RWPE1 (cell line): ENCODE measurements around the gene RASSF5.

Experiments used
- CTCF ChIA-PET: fragments of 350-600 bp; sonication (Branson Sonifier 250); formaldehyde crosslinking; extraction: SDS; loops from one replicate; lab custom pipeline; 2021; lab: Yijun Ruan, JAX
- POLR2A ChIA-PET: fragments of 400-600 bp; formaldehyde crosslinking; extraction: SDS; loops from one replicate; lab custom pipeline; 2020; ENCODE audit warnings: antibody characterized with exemption; ENCODE audit not compliant: low non-redundant PET; lab: Yijun Ruan, JAX
- DNase-seq: peaks from one replicate; pipeline ENCODE4 v3.0.0; 2012; ENCODE audit warnings: low spot score
- H3K27ac ChIP-seq: fragments of 450-650 bp; 2 replicates; pipeline ENCODE4 v1.5.1; 2017
- TF ChIP-seq, protein P1 (sequence below): fragments of 450-650 bp; conservative IDR thresholded peaks from 2 replicates; pipeline ENCODE4 v1.5.1; 2017; ENCODE audit warnings: low read depth, mild to moderate bottlenecking

The RASSF5 gene

DNA sequence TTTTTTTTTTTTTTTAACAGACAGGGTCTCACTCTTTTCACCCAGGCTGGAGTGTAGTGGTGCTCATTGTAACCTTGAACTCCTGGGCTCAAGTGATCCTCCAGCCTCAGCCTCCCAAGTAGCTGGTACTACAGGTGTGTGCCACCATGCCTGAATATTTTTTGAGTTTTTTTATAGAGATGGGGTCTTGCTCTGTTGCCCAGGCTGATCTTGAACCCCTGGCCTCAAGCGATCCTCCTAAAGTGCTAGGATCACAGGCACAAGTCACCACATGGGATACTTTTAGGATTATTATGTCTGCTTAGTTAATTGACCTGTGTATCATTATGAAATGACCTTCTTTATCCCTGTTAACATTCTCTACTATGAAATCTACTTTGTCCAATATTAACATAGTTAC lies 38.0 kb downstream of the RASSF5 start:
- ChIA-PET POLR2A (interaction anchor here (0.6 kb wide), 1 partner anchor 13 kb away, joined by 4 read pairs; no protein-coding TSS in a partner anchor), CTCF (interaction anchor here (0.5 to 2.9 kb wide), 37 partner anchors 9 to 921 kb away, joined by 3 to 51 read pairs (median 5); partner anchors contain the start of genes EIF2D, IKBKE and RASSF5)
- TF ChIP-seq, protein P1, sequence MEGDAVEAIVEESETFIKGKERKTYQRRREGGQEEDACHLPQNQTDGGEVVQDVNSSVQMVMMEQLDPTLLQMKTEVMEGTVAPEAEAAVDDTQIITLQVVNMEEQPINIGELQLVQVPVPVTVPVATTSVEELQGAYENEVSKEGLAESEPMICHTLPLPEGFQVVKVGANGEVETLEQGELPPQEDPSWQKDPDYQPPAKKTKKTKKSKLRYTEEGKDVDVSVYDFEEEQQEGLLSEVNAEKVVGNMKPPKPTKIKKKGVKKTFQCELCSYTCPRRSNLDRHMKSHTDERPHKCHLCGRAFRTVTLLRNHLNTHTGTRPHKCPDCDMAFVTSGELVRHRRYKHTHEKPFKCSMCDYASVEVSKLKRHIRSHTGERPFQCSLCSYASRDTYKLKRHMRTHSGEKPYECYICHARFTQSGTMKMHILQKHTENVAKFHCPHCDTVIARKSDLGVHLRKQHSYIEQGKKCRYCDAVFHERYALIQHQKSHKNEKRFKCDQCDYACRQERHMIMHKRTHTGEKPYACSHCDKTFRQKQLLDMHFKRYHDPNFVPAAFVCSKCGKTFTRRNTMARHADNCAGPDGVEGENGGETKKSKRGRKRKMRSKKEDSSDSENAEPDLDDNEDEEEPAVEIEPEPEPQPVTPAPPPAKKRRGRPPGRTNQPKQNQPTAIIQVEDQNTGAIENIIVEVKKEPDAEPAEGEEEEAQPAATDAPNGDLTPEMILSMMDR, result no peak
- no peak overlapping the region for H3K27ac ChIP-seq
- no peak for DNase-seq

DNA sequence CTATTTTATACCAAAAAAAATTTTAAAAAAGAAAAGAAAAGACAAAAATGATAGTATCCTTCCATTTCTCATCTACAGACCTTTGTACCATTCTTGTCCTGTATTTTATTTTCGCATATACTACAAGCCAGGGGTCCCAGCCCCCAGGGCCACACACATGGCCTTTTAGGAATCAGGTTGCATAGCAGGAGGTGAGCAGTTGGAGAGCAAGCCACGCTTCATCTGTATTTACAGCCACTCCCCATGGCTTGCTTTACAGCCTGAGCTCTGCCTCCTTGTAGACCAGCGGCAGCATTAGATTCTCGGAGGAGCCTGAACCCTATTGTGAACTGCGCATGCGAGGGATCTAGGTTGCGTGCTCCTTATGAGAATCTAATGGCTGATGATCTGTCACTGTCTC lies 39.8 kb downstream of the RASSF5 start:
- TF ChIP-seq, protein P1, result no peak
- no peak for DNase-seq
- ChIA-PET CTCF (interaction anchor here (0.8 to 2.4 kb wide), 4 partner anchors 37 to 117 kb away, joined by 3 to 15 read pairs (median 4); partner anchors contain the start of gene EIF2D), POLR2A (no interaction called here)
- no peak overlapping the region for H3K27ac ChIP-seq

DNA sequence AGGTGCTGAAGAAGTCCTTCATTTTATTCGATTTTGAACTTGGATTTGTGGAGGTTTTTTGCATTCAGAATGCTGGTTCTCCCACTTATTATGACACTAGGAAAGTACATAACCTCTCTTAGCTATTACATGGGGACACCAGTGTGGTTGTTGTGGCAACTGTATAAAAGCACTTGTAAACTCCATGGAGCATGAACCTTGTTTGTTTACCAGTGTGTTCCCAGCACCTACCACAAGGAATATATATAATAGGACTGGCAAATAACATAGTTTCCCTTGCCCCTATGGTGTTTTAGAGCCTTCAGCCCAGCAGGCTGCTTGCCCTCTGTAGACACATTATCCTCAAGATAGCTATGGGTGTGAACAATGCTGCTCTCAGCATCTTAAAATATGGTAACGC lies 43.1 kb downstream of the RASSF5 start:
- CTCF ChIA-PET, result interaction anchor here (1.5 to 2.2 kb wide), 2 partner anchors 60 to 113 kb away, joined by 9 to 10 read pairs; no protein-coding TSS in a partner anchor
- DNase-seq, result no peak
- TF ChIP-seq, protein P1, result no peak
- no peak overlapping the region for H3K27ac ChIP-seq
- POLR2A ChIA-PET, result interaction anchor here (0.8 kb wide), 1 partner anchor 26 kb away, joined by 3 read pairs; no protein-coding TSS in a partner anchor

DNA sequence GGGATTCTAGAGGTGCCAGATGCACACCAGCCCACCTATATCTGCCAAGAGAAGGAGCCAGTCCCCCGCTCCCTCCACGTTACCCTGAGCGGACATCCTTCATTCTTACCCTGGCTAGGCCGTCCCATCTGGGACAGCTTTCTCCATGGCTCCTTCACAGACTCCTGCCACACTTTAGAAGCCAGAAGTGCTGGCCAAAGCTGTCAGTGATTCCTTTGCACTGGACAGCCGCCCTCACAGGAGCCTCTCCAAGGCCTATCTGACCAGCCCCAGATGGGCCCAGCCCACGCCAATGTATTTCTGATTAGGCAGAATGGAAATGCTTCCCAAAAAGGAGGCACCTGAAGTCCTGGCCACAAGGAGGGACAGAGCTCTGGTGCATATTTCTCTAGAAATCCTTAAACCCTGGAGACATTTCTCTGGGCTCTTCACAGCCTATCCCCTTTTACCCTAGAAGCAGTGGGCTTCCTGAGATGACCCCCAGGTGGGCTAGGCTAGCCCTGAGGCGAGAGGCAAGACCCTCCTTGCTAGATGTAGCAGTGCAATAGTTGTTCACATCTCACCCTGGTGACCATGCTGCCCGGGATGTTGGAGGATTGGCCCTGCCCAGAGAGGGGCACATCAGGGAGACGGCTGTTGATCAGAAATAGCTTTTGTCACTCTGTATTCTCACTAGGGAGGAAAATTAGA lies 44.1 kb downstream of the RASSF5 start:
- ChIA-PET POLR2A (interaction anchor here (0.8 kb wide), 1 partner anchor 25 kb away, joined by 3 read pairs; no protein-coding TSS in a partner anchor), CTCF (interaction anchor here (0.8 to 2.2 kb wide), 3 partner anchors 11 to 112 kb away, joined by 3 to 10 read pairs (median 9); no protein-coding TSS in a partner anchor)
- no peak overlapping the region for H3K27ac ChIP-seq
- TF ChIP-seq, protein P1, result no peak
- DNase-seq, result no peak

DNA sequence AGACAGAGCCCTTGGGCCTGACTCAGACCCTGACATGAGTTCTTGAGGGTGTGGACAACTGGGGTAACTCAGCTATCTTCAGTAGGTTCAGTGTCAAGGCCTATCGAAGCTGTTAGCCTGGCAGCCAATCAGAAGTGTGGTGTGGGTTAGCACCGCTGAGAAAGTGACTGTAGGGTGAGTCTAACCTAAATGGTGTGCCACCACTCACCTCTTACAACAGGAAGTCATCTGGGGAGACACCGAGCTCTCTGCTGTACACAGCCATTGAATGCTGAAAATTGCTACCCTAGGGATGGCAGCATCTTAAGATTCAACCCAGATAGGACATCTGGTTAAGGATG lies 44.6 kb downstream of the RASSF5 start:
- TF ChIP-seq, protein P1, result no peak
- no peak for DNase-seq
- no peak overlapping the region for H3K27ac ChIP-seq
- POLR2A ChIA-PET, result no interaction called here
- CTCF ChIA-PET, result interaction anchor here (0.8 to 2.2 kb wide), 2 partner anchors 11 to 112 kb away, joined by 3 to 9 read pairs; no protein-coding TSS in a partner anchor

DNA sequence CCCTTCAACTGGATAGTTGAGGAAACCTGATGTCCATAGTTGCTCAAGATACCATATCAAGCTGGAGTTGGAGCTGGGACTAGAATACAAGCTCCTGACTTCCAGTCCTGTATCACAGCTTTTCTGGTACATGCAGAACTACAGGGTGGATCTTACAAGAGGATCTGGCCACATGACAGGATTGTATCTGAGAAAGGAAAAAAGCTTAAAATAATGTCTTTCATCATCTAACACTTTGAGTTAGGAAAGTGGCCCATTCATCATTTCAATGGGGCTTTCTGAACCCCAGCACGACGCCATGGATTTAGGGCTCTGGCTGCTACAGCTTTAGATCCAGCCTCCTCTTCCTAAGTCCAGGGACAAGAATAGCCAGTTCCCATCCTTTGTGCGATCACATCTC lies 46.9 kb downstream of the RASSF5 start:
- no peak overlapping the region for H3K27ac ChIP-seq
- ChIA-PET CTCF (interaction anchor here (0.6 to 4.4 kb wide), 3 partner anchors 10 to 60 kb away, joined by 3 to 51 read pairs (median 6); no protein-coding TSS in a partner anchor), POLR2A (no interaction called here)
- no peak for DNase-seq
- TF ChIP-seq, protein P1, result no peak
